IPS-NIHi7 (cell line): ENCODE measurements around the gene CPT1C.

ENCODE experiments used
- DNase-seq: peaks from one replicate; pipeline ENCODE4 v3.0.0; 2012; ENCODE audit warnings: mixed read lengths; ENCODE audit errors: extremely low spot score

CPT1C gene

GRCh38 chr19:49758292-49758691 lies 67.4 kb downstream of the CPT1C start:
- no peak for DNase-seq

- DNase-seq = no peak
Observed at GRCh38 chr19:49761249-49761624, 70.3 kb downstream of the CPT1C start.

GRCh38 chr19:49761625-49762311 lies 70.9 kb downstream of the CPT1C start:
- DNase-seq = peak; percentile 56

DNA sequence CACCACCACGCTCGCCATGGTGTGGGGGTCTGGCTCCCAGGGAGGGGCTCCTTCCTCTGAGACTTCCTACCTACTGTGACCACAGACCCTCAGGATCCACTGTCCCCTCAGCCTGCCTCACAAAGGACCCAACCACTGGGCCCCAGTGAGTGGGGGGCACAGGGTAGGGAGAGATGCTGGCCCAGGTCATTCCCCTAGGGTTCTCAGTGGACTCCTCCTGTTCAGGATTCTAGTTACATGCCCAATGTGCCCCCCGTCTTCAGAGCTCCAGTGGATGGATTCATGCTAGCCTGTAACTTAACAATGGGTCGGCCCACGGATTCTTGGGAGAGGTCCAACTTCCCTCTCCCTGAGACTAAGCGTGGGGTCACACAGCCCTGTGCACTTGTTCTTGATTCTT lies 72.3 kb downstream of the CPT1C start, which contains the start of gene TSKS:
Gene TSKS (minus strand): TSS at position 77 of the 400 bp plus-strand sequence. CDS start 59 bp downstream, at position 18.
- peak; percentile 4 for DNase-seq
